Spleen (tissue), 11 donors: ENCODE measurements around the gene KMT2E. TPM values are rescaled to one million over a fixed set of nuclear protein-coding genes. Genes with fewer than 3 reads are reported as not detected.
A peak's percentile ranks its signal among the peaks of the same experiment; 100 is the strongest.

Experiments used
- DNase-seq: peaks from one replicate; pipeline ENCODE4 v3.0.0-alpha.2; 2020
- H3K27ac ChIP-seq, 8 donors: fragments of 200-600 bp; sonication (generic) in 7 of 8; 1 replicate in 4 of 8; 2 replicates in 4 of 8; pipeline versions ENCODE4 v1.5.0 to v1.8.0; 2016 to 2021; ENCODE audit warnings: inconsistent platforms in 4 of 8, mild to moderate bottlenecking in 4 of 8, moderate library complexity in 1 of 8
- H3K27me3 ChIP-seq, 7 donors: fragments of 200-600 bp; sonication (generic) in 6 of 7; replicated peaks in 1 of 7; 1 replicate in 4 of 7; 2 replicates in 3 of 7; pipeline versions ENCODE4 v1.5.0 to v1.8.0; 2016 to 2021; ENCODE audit warnings: inconsistent platforms in 3 of 7, mild to moderate bottlenecking in 1 of 7
- H3K36me3 ChIP-seq, 6 donors: fragments of 200-600 bp; sonication (generic) in 5 of 6; 1 replicate in 4 of 6; 2 replicates in 2 of 6; pipeline versions ENCODE4 v1.5.0 to v1.8.0; 2016 to 2021; ENCODE audit warnings: inconsistent platforms in 2 of 6
- H3K4me1 ChIP-seq, 6 donors: fragments of 200-600 bp; sonication (generic) in 5 of 6; 1 replicate in 3 of 6; 2 replicates in 3 of 6; pipeline versions ENCODE4 v1.5.0 to v1.8.0; 2016 to 2021; ENCODE audit warnings: inconsistent platforms in 3 of 6
- H3K4me3 ChIP-seq, 8 donors: fragments of 200-600 bp; sonication (generic) in 7 of 8; 1 replicate in 4 of 8; 2 replicates in 4 of 8; pipeline versions ENCODE4 v1.5.0 to v1.8.0; 2016 to 2021; ENCODE audit warnings: inconsistent platforms in 4 of 8, mild to moderate bottlenecking in 4 of 8, moderate library complexity in 2 of 8
- H3K9me3 ChIP-seq, 8 donors: fragments of 200-600 bp; sonication (generic) in 7 of 8; 1 replicate in 4 of 8; 2 replicates in 4 of 8; pipeline versions ENCODE4 v1.5.0 to v1.8.0; 2016 to 2021; ENCODE audit warnings: inconsistent platforms in 4 of 8
- POLR2A ChIP-seq, 3 donors: fragments of 450-650 bp; IDR thresholded peaks; one replicate each; pipeline ENCODE4 v1.5.1; 2017; ENCODE audit warnings: antibody characterized with exemption in 3 of 3, mild to moderate bottlenecking in 1 of 3
- POLR2AphosphoS5 ChIP-seq, 3 donors: sonication (generic); formaldehyde crosslinking; IDR thresholded peaks; one replicate each; pipeline ENCODE4 v1.5.1; 2017; ENCODE audit warnings: antibody characterized with exemption in 3 of 3
- WGBS, 5 donors: extraction: QIAGEN DNeasy Blood & Tissue Kit in 3 of 5; methylation state at CpG; one replicate each; pipeline versions ENCODE4 v1.1.5 to v1.1.7; 2013 to 2018; 5-methylcytosine and 5-hydroxymethylcytosine counted together
- intact Hi-C: fragments of 100-400 bp; cut with DNase I; formaldehyde crosslinking; loops from one replicate; pipeline ENCODE4 v1.15.0; 2023; ENCODE audit warnings: low total_unique reads
- polyA plus RNA-seq, 3 donors: library from polyadenylated mRNA; stranded (reverse); fragments of 200-250 nt; gene quantifications; one replicate each; pipeline ENCODE4 v1.2.1, GENCODE V29; 2013
- total RNA-seq, 7 donors: library from RNA; depleted of rRNA in 3 of 7; stranded (reverse); fragments of >200 nt in 3 of 7; fragmentation: NEBNext Ultra II Directional in 4 of 7; extraction: Animal tissue kit (Norgen Biotek cat#: 25700) in 4 of 7; gene quantifications; one replicate each; pipeline versions ENCODE4 v1.1.0 to v1.2.1, GENCODE V29; 2016 to 2021
- TF ChIP-seq, protein P1 (sequence below), 11 experiments: fragments of 200-600 bp in 7 of 11; fragments of 450-650 bp in 4 of 11; sonication (generic) in 4 of 11; IDR thresholded peaks in 8 of 11; conservative IDR thresholded peaks in 3 of 11; 1 replicate in 7 of 11; 2 replicates in 4 of 11; pipeline versions ENCODE4 v1.4.0 to v1.8.0; 2016 to 2021; ENCODE audit warnings: antibody characterized with exemption in 11 of 11, inconsistent platforms in 4 of 11, mild to moderate bottlenecking in 1 of 11
- donor health status: healthy with polysubstance abuse.
- donor health status: DM: no; HTN: no; CAD: no; lungs with moderate emphysema.
- donor health status: DM: no; HTN: no; CAD: no.
- donor health status: Bipolar disorder and iron deficiency.
- donor health status: healthy.
- donor health status: DM: no; HTN: no; CAD: no.
- donor health status: DM: yes; HTN: yes; CAD: no.

The KMT2E gene
- total and polyA plus RNA-seq, 10 donors: 11.5 to 215 (median 137) TPM

DNA sequence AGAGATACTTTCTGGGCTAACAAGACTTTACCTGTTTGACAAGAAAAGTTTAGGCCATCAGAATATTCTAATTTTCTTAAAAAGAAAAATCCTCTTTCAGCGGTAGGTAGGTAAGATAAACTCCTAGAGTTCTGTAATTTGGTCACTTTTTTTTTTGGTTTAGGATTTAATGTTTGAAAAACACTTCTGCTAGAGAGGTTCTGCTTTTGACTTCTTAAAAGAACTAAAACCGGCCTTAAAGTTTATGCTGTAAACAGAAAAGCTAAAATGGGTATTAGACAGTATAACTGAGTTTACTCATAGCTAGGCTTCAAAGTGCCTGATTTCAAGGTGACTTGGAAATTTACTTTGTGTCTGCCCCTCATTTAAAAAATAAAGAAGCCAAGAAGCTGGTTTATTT is 21.7 kb upstream of the KMT2E start:
- H3K27me3 ChIP-seq: no peaks in the 10 kb centered on the region
- no peak for DNase-seq
- no peaks in the 10 kb centered on the region for H3K9me3 ChIP-seq
- peak overlapping the region in 2 of 8 donors; percentile 1 to 26 for H3K27ac ChIP-seq
- 77 to 86% (median 84%) methylated on average over 2 of the region's 2 CpGs for WGBS, 5 donors
- peaks cover 0 to 57% (median 4%) of the 10 kb centered on the region in 6 donors for H3K36me3 ChIP-seq
- no peak overlapping the region for H3K4me3 ChIP-seq
- intact Hi-C loops: no loop called here
- TF ChIP-seq, protein P1, sequence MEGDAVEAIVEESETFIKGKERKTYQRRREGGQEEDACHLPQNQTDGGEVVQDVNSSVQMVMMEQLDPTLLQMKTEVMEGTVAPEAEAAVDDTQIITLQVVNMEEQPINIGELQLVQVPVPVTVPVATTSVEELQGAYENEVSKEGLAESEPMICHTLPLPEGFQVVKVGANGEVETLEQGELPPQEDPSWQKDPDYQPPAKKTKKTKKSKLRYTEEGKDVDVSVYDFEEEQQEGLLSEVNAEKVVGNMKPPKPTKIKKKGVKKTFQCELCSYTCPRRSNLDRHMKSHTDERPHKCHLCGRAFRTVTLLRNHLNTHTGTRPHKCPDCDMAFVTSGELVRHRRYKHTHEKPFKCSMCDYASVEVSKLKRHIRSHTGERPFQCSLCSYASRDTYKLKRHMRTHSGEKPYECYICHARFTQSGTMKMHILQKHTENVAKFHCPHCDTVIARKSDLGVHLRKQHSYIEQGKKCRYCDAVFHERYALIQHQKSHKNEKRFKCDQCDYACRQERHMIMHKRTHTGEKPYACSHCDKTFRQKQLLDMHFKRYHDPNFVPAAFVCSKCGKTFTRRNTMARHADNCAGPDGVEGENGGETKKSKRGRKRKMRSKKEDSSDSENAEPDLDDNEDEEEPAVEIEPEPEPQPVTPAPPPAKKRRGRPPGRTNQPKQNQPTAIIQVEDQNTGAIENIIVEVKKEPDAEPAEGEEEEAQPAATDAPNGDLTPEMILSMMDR (IDR thresholded peaks at IDR 0.05 in 8 of 11, conservative IDR thresholded peaks at IDR 0.05 in 3 of 11): no peak
- TF ChIP-seq POLR2AphosphoS5 (IDR thresholded peaks at IDR 0.05) (no peak), POLR2A (IDR thresholded peaks at IDR 0.05) (no peak)
- peaks cover 0 to 80% (median 42%) of the 10 kb centered on the region in 6 donors for H3K4me1 ChIP-seq

DNA sequence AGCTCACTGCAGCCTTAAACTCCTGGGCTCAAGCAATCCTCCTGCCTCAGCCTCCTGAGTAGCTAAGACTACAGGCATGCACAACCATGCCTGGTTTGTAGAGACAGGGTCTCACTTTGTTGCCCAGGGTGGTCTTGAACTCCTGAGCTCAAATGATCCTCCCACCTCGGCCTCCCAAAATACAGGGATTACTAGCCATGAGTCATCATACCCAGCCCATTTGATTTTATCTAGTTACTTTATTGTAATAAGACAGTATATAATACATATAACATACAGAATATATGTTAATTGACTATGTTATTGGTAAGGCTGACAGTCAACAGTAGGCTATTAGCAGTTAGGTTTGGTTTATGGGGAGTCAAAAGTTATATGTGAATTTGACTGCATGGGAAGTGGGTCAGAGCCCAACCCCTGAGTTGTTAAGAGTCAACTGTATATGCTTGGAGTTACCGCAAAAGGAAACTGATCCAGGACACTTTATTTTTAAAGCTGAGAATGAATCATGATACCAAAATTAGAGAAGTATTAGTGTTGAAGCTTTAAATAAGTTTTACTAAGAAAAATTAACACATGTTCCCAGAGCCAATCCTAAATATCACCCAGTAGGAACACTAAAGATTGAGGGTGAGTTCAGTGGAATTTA is 20.7 kb upstream of the KMT2E start:
- H3K9me3 ChIP-seq: no peaks in the 10 kb centered on the region
- no peaks in the 10 kb centered on the region for H3K27me3 ChIP-seq
- peak overlapping the region in 1 of 8 donors; percentile 21 for H3K27ac ChIP-seq
- no peak overlapping the region for H3K4me3 ChIP-seq
- no peak for TF ChIP-seq POLR2A (IDR thresholded peaks at IDR 0.05)
- TF ChIP-seq, protein P1 (IDR thresholded peaks at IDR 0.05 in 8 of 11, conservative IDR thresholded peaks at IDR 0.05 in 3 of 11): no peak
- TF ChIP-seq POLR2AphosphoS5 (IDR thresholded peaks at IDR 0.05): no peak
- intact Hi-C loops: no loop called here
- no peak for DNase-seq
- H3K4me1 ChIP-seq: peaks cover 0 to 80% (median 48%) of the 10 kb centered on the region in 6 donors
- 71 to 88% (median 80%) methylated on average over 2 of the region's 2 CpGs for WGBS, 5 donors
- H3K36me3 ChIP-seq: peaks cover 0 to 57% (median 4%) of the 10 kb centered on the region in 6 donors

DNA sequence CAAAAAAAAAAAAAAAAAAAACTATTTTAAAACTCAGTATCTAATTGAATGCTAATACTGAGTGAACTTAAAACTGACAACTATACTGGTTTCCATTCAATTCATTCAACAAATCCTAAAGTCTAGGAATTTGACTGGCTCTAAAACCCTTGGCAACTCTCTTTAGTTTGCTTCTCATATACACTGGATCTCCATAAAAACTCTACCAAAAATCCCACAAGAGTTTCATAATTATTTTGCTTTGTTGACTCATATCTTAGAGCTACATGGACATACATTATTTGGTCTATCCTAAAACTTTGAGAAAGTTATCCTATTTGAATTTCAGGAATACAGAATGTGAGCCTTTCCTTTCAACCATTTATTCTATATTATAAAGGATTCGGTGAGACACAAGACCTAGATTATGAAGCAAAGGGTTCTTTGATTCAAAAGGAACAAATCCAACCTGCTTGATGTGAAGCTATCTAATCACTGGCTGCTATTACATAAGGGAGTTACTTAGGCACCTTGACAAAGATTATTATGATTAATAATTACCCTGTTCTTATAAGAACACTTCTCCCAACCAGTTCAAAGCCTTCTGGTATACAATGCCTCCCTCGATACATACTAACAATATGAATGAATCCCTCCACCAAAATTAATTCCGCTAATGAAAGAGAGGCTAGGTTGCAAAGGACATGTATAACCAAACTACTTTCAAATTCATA is 15.8 kb upstream of the KMT2E start:
- 93 to 97% (median 95%) methylated on average over 3 of the region's 3 CpGs for WGBS, 5 donors
- DNase-seq: no peak
- peaks cover 0 to 100% (median 89%) of the 10 kb centered on the region in 6 donors for H3K4me1 ChIP-seq

More for the DNA sequence above, 15.8 kb upstream of the KMT2E start:
- Histone ChIP-seq H3K27ac (no peak overlapping the region), H3K4me3 (no peak overlapping the region), H3K36me3 (peaks cover 0 to 54% (median 0%) of the 10 kb centered on the region in 6 donors), H3K27me3 (no peaks in the 10 kb centered on the region), H3K9me3 (no peaks in the 10 kb centered on the region)
- TF ChIP-seq POLR2A (IDR thresholded peaks at IDR 0.05) (no peak), POLR2AphosphoS5 (IDR thresholded peaks at IDR 0.05) (no peak)
- TF ChIP-seq, protein P1 (IDR thresholded peaks at IDR 0.05 in 8 of 11, conservative IDR thresholded peaks at IDR 0.05 in 3 of 11): no peak
- intact Hi-C loops: no loop called here
